DND-41 (cell line): ENCODE data around the gene RAI1.

ENCODE experiments used
- ATAC-seq: fragments of 200-7000 bp; cut with Tn5 transposase; 3 replicates; pipeline ENCODE4 v1.9.1; 2021; ENCODE audit warnings: low read depth; ENCODE audit not compliant: insufficient read depth
- DNase-seq: peaks from one replicate; pipeline ENCODE4 v3.0.0-alpha.2; 2020
- H2AFZ ChIP-seq: 2 replicates; pipeline ENCODE4 v1.6.0; 2012; ENCODE audit warnings: low read depth, low read length
- H3K27ac ChIP-seq: 2 replicates; pipeline ENCODE4 v1.5.1; 2012; ENCODE audit warnings: low read length, inconsistent platforms
- H3K27me3 ChIP-seq: fragments of 200-600 bp; sonication (generic); 2 replicates; pipeline ENCODE4 v1.6.0; 2012; ENCODE audit warnings: low read length, mild to moderate bottlenecking, inconsistent platforms; ENCODE audit not compliant: insufficient read depth, poor library complexity
- H3K36me3 ChIP-seq: 2 replicates; pipeline ENCODE4 v1.5.1; 2012; ENCODE audit warnings: low read length, inconsistent platforms; ENCODE audit not compliant: insufficient read depth
- H3K4me1 ChIP-seq: 2 replicates; pipeline ENCODE4 v1.5.1; 2012; ENCODE audit warnings: mild to moderate bottlenecking, low read length; ENCODE audit not compliant: insufficient read depth
- H3K4me2 ChIP-seq: 2 replicates; pipeline ENCODE4 v1.6.0; 2012; ENCODE audit warnings: mild to moderate bottlenecking, moderate library complexity, low read length, inconsistent platforms; ENCODE audit not compliant: insufficient read depth
- H3K4me3 ChIP-seq, 2 experiments: fragments of 200-600 bp in 1 of 2; shearing (Covaris generic) in 1 of 2; 2 replicates each; pipeline ENCODE4 v1.5.1; 2012 to 2016; ENCODE audit warnings: inconsistent platforms in 2 of 2, low read length in 2 of 2, mild to moderate bottlenecking in 2 of 2, low read depth in 1 of 2, moderate library complexity in 1 of 2
- H3K79me2 ChIP-seq: 2 replicates; pipeline ENCODE4 v1.6.0; 2012; ENCODE audit warnings: low read length, inconsistent platforms; ENCODE audit not compliant: insufficient read depth
- H3K9ac ChIP-seq: 2 replicates; pipeline ENCODE4 v1.6.0; 2012; ENCODE audit warnings: low read depth, mild to moderate bottlenecking, inconsistent platforms, low read length, moderate library complexity
- H3K9me3 ChIP-seq: 2 replicates; pipeline ENCODE4 v1.5.1; 2012; ENCODE audit warnings: low read length, moderate library complexity, mild to moderate bottlenecking, inconsistent platforms; ENCODE audit not compliant: insufficient read depth, severe bottlenecking
- H4K20me1 ChIP-seq: 2 replicates; pipeline ENCODE4 v1.6.0; 2012; ENCODE audit warnings: low read length; ENCODE audit not compliant: insufficient read depth
- CTCF ChIP-seq: IDR thresholded peaks from 2 replicates; pipeline ENCODE4 v1.5.1; 2012; ENCODE audit warnings: borderline replicate concordance, low read length, moderate library complexity, mild to moderate bottlenecking; ENCODE audit not compliant: poor library complexity, severe bottlenecking; ENCODE audit errors: extremely low read depth
- EZH2 ChIP-seq: IDR thresholded peaks from 3 replicates; pipeline ENCODE4 v1.6.1; 2012; ENCODE audit warnings: borderline replicate concordance, low read depth, mild to moderate bottlenecking, moderate library complexity, low read length, inconsistent platforms; ENCODE audit not compliant: severe bottlenecking

RAI1 gene

GRCh38 chr17:17840751-17841591 is 159.7 kb downstream of the RAI1 start:
- no peak overlapping the region for H3K4me2 ChIP-seq
- peaks cover 4% of the 10 kb centered on the region; the same call in 1 of the 2 replicates for H3K36me3 ChIP-seq
- ATAC-seq (no peak), DNase-seq (no peak)
- no peak for TF ChIP-seq CTCF
- H3K27ac ChIP-seq = no peak overlapping the region
- H4K20me1 ChIP-seq = 0 out of 2 replicates have a peak, but pooled peaks cover 4% of the 10 kb centered on the region
- no peak overlapping the region for H2AFZ ChIP-seq
- H3K9ac ChIP-seq = no peak overlapping the region
- no peak overlapping the region for H3K4me3 ChIP-seq
- no peaks in the 10 kb centered on the region; the same call in 1 of the 2 replicates for H3K79me2 ChIP-seq
- no peaks in the 10 kb centered on the region for H3K9me3 ChIP-seq
- no peaks in the 10 kb centered on the region for H3K27me3 ChIP-seq
- peaks cover 26% of the 10 kb centered on the region for H3K4me1 ChIP-seq

DNA sequence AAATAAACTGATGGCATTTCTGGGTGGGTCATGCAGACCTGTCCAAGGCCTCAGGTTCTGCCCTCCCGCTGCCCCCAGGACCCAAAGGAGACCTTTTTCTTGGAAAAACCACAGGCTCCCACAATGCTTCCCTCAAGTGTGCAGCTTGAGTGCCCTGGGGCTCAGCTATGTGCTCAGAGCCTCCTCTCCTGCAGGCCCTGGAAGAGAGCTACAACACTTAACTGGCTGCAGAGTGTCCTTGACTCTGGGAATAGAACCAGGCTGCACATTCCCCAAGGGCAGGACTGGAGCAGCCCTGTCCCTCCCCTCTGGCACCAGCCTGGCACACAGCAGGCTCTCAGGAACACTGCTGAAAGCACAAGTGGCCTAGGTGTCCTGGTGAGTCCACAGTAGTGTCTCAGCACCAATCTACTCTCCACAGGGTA is 160.4 kb downstream of the RAI1 start:
- Histone ChIP-seq H3K79me2 (no peaks in the 10 kb centered on the region; the same call in 1 of the 2 replicates), H3K4me1 (peaks cover 20% of the 10 kb centered on the region), H3K36me3 (peaks cover under 1% of the 10 kb centered on the region; the same call in 1 of the 2 replicates), H3K4me2 (no peak overlapping the region), H2AFZ (no peak overlapping the region), H3K9me3 (no peaks in the 10 kb centered on the region), H3K4me3 (no peak overlapping the region), H3K27ac (no peak overlapping the region), H3K9ac (no peak overlapping the region), H4K20me1 (0 out of 2 replicates have a peak, but pooled peaks cover 4% of the 10 kb centered on the region), H3K27me3 (no peaks in the 10 kb centered on the region)
- DNase-seq (no peak), ATAC-seq (no peak)
- TF ChIP-seq CTCF = no peak
- no peak for TF ChIP-seq EZH2

DNA sequence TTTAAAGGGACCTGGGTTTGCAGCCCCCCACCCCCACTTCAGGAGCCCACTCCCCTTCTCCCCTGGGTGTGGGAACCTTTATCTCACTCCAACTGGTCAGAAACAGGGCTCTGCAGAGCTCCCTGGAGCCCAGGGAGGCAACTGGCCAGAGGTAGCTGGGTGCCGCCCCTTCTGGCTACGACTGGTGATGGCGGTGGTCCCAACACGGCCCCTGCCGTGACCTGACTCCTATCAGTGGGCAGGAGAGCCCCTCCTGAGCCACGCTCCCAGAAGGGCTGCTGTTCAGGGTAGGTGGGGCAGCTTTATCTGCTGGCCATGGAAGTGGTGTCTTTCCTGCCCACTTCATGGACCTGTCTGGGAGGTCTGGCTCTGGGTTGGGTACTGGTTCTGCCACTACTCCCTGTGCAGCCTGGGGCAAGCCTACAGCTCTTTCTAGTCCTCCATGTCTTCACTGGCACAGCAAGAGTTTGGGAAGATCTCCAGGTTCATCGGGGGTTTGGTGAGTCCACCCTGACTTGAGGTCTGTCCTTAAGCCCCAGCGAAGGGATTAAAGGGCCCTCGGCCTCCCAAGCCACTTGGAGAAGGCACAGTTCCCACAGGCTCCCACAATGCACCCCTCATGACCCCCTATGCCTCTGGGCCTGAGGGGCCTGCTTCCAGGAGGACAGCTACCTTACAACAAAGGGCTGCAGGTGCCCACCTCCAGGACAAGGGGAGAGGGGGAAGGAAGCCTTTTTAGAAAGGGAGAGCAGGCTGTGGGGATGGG is 161.0 kb downstream of the RAI1 start:
- H4K20me1 ChIP-seq = 0 out of 2 replicates have a peak, but pooled peaks cover 4% of the 10 kb centered on the region
- H3K27me3 ChIP-seq = no peaks in the 10 kb centered on the region
- no peak for TF ChIP-seq CTCF
- no peak for TF ChIP-seq EZH2
- no peak overlapping the region for H3K9ac ChIP-seq
- DNase-seq (no peak), ATAC-seq (no peak)
- no peak overlapping the region for H2AFZ ChIP-seq
- peaks cover 13% of the 10 kb centered on the region for H3K4me1 ChIP-seq
- no peak overlapping the region for H3K4me2 ChIP-seq
- H3K79me2 ChIP-seq = no peaks in the 10 kb centered on the region
- H3K36me3 ChIP-seq = no peaks in the 10 kb centered on the region
- H3K27ac ChIP-seq = no peak overlapping the region
- no peak overlapping the region for H3K4me3 ChIP-seq
- no peaks in the 10 kb centered on the region for H3K9me3 ChIP-seq
